ENCODE results near the gene THBS4.

Gene THBS4

DNA sequence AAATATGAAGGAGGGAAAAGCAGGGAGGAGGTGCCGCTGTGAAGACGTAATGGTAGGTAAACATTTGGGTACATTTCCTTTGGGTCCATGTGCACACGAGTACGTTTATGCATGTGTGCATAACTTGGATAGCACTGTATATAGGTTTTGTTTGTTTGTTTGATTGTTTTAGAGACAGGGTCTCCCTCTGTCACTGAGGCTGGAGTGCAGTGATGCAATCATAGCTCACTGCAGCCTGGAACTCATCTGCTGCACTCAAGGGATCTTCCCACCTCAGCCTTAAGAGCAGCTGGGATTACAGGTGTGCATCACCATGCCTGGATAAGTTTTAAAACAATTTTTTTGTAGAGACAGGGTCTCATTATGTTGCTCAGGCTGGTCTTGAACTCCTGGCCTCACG, 94.0 kb downstream of the THBS4 start:
- no peak overlapping the region for H3K4me3 ChIP-seq (ENCODE audit: low read depth, low read length)
- no peak for TF ChIP-seq CTCF (IDR thresholded peaks at IDR 0.05; ENCODE audit: low read depth, low read length, missing control alignments)
- DNase-seq (ENCODE audit: low read depth): no peak
